ENCODE measurements around the gene ZBED5.

Gene ZBED5

DNA sequence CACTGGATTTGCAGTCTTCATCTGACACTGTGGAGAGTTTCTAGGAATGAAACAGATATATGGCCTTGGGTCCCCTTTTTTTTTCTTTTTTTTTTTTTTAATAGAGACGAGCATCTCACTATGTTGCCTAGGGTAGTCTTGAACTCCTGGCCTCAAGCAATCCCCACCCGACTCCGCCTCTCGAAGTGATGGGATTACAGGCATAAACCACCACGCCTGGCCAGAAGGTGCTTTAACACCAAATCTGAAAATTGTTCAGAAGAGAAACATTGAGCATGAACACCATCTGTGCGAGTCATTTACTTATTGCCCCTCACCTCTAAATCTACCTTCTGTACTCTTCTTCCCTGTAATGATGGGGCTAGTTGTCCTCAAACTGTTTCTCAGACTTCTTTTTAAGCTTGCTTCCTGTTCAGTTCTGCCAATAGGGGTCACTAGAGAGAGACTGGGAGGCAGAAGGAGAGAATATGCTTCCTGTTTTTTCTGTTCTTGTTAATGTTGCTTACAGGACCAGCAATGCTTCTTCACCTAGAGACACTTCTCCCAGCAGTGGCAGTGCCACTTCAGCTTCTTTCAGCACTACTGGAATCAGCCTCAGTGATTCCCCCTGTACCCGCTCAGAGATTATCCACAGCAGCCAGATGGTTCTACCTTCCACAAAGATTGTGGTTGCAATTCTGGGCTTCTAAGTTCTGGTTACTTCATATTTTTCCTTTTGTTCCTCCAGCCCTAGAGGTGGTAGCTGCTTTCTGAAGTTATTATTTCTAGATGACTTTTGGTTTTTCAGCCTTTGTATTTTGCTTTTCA, 20.8 kb upstream of the ZBED5 start:
- DNase-seq (ENCODE audit: low spot score): peak; percentile 68

DNA sequence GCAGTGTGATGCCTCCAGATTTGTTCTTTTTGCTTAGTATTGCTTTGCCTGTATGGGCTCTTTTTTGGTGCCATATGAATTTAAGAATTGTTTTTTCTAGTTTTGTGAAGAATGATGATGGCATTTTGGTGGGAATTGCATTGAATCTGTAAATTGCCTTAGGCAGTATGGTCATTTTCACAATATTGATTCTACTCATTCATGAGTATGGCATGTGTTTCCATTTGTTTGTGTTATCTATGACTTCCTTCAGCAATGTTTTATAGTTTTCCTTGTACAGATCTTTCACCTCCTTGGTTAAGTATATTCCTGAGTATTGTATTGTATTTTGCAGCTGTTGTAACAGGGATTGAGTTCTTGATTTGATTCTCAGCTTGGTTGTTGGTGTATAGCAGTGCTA, 18.3 kb upstream of the ZBED5 start:
- no peak for DNase-seq (ENCODE audit: low spot score)

DNA sequence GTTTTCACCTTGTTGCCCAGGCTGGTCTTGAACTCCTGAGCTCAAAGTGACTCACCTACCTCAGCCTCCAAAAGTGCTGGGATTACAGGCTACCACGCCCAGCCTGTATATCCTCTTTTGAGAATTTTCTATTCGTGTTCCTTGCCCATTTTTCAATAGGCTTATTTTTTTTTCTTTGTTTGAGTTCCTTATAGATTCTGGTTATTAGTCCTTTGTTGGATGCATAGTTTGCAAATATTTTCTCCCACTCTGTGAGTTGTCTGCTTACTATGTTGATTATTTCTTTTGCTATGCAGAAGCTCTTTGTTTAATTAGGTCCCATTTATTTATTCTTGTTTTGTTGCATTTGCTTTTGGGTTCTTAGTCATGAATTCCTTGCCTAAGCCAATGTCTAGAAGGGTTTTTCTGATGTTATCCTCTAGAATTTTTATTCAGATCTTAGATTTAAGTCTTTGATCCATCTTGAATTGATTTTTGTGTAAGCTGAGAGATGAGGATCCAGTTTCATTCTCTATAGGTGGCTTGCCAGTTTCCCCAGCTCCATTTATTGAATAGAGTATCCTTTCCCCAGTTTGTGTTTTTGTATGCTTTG, 17.7 kb upstream of the ZBED5 start:
- no peak for DNase-seq (ENCODE audit: low spot score)

DNA sequence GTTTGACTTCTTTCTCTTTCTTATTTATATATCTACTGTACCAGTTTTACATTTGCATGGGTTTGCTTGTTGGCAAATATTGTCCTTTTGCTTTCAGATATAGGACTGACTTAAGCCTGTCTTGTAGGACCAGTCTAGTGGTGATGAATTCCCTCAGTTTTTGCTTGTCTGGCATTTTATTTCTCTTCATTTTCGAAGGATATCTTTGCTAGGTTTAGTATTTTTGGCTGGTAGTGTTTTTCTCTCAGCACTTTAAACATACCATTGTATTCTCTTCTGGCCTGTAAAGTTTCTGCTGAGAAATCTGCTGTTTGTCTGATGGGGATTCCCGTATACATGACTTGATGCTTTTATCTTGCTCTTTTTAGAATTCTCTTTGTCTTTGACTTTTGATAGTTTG, 14.2 kb upstream of the ZBED5 start:
- no peak for DNase-seq (ENCODE audit: low spot score)

DNA sequence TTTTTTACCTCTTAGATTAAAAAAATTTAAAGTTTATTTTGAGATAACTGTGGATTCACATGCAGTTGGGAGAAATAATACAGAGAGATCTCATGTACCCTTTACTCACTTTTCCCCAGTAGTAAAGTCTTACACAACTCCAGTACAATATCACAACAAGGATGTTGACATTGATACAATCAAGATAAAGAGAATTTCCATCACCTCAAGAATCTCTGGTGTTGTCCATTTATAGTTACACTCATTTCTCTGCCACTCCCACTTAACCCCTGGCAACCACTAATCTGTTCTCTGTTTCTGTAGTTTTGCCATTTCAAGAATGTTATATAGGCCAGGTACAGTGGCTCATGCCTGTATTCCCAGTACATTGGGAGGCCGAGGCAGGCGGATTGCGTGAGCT, 10.5 kb upstream of the ZBED5 start:
- DNase-seq (ENCODE audit: low spot score): no peak

DNA sequence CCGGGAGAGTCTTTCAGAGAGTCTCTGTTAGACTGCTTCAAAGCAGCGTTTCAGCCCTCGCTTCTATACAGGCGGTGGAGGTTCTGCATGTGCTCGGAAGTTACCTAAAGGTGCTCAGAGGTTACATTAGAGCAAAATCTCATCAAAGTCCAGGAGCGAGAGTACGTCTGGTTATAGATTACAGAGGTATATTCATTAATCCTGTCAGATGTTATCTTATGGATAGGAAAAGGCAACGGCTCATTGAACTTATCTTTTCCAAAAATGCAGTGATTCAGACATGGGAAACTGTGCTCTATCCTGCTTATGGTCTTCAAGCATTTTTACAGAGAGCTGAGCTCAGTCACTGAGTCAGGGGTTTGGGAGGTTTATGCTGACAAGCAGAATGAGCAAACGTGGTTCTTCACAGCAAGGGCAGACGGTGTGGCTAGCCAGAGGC, 9.1 kb upstream of the ZBED5 start:
- no peak for DNase-seq (ENCODE audit: low spot score)

DNA sequence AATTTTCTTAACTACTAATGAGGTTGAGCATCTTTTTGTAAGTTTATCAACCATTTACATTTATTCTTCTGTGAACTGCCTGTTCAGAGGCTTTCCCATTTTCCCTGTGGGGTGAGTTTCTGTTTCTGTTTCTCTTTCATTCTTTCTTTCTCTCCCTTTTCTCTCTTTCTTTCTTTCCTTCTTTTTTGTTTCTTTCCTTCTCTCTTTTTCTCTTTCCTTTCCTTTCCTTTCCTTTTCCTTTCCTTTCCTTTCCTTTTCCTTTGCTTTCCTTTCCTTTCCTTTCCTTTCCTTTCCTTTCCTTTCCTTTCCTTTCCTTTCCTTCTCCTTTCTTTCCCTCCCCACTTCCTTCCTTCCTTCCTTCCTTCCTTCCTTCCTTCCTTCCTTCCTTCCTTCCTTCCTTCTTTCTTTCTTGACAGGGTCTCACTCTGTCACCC, 8.0 kb upstream of the ZBED5 start:
- DNase-seq (ENCODE audit: low spot score): no peak

DNA sequence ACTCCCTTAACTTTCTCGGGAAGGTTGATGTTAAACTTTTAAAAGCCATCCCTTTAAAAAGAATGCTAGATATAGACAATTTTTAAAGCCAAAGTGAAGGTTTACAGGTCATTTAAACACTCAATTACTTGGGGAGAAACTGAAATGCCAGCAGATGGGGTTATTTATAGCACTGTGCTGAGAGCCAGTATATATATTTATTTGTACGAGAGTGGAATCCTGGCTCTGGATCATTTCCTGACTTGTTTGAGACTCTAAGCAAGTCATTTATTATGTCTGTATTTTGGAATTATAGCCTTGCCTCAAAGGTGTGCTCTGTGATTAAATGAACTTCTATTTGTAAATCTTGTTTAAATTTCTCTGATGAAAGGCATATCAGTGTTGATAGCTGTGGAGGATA, 6.8 kb upstream of the ZBED5 start:
- DNase-seq (ENCODE audit: low spot score): no peak

DNA sequence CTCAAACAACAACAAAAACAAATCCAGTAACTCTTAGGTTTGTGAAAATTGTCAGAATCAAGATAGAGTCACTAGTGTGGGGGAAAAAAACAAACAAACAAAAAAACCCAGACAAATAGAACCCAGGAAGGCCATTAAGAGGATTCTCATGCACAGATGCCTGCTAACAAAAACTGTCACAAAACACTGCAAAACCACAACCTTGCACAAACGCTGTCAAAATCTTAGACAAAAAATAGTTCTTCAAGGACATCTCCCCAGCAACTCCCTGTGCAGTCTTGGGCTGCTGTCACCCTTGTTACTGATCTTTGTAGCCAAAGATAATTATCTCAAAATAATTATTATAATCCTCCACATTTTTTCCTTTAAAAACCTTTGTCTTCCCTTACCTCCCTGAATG, 4.6 kb upstream of the ZBED5 start:
- no peak for DNase-seq (ENCODE audit: low spot score)

DNA sequence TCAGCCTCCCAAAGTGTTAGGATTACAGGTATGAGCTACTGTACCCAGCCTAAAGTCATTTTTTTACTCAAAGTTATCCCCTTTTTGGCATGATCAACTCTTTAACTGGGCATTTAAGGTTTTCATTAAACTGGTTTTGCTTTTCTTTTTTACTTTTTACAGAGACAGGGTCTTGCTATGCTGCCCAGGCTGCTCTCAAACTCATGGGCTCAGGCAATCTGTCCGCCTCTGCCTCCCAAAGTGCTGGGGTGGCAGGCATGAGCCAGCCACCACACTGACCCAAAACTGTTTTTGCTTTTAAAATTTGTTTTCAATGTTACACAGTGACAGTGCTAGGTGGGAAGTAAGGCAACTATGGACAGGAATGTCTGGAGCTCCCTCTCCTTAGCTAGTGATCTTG, 3.9 kb upstream of the ZBED5 start:
- no peak for DNase-seq (ENCODE audit: low spot score)

DNA sequence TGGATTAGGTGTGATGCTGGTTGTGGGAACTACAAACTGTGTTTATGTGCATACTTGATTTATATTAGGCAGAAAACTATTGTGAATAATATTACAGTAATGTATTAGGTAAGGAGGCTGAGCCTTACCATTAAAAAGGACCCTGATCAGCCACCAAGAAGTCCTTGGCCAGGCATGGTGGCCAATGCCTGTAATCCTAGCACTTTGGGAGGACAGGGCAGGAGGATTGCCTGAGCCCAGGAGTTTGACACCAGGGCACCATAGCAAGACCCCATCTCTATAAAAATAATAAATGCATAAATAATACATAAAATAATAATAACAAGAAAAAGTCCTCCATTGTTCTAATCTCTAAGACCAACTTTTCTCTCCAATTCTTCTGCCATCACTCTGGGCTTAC, 3.2 kb upstream of the ZBED5 start:
- DNase-seq (ENCODE audit: low spot score): no peak

DNA sequence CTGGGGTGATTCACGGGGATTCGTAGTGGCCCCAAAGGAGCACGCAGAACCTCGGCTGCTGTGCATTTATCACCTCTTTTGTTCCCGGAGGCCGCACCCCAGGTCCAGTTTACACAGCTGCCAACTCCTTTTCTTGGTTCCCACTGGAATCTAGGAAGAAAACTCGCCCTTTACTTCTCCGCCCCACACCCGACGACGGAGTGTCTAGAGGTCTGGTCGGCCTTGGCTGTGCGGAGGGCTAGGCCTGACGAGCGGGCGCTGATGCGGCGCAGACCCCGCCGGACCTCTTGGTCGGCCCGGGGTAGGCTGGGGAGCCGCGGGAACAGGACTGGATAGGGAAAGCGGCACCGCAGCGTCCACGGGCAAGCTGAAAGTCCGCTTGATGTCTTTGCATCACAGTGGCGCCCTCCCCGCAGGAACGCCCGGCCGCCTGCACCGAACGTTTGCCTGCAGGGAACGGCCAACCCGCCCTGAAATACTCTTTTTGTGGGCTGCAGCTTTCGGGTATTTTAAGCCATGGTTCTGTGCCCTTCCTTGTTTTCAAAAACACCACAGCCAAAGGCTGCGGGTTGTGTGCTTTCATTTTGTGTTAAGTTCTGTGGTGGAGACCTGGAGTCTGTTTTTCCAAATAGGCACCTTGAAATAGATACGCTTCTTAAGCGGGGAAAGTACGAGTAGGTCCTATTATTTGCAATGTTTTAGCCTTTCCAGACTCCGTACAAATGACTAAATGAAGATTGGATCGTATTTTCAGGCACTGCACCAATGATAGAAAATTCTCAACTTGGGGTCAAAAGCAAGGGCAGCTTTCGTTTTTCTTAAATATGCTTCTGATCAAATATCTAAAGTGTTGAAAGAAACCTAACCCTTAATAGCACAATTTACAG, 829 bp upstream of the ZBED5 start:
- peak; percentile 56 for DNase-seq (ENCODE audit: low spot score)

DNA sequence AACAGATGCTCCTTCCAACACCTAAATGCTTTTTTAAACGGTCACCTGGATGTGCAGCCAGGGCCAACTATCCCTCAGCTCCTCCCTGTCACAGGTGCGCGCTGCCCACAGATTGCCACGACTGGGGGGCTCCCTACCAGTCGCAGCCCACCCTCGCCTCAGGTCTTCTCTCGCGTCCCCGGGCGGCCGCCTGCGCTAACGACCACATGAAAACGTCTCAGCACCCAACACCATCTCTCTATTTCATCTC, 469 bp downstream of the ZBED5 start:
- DNase-seq (ENCODE audit: low spot score): no peak

DNA sequence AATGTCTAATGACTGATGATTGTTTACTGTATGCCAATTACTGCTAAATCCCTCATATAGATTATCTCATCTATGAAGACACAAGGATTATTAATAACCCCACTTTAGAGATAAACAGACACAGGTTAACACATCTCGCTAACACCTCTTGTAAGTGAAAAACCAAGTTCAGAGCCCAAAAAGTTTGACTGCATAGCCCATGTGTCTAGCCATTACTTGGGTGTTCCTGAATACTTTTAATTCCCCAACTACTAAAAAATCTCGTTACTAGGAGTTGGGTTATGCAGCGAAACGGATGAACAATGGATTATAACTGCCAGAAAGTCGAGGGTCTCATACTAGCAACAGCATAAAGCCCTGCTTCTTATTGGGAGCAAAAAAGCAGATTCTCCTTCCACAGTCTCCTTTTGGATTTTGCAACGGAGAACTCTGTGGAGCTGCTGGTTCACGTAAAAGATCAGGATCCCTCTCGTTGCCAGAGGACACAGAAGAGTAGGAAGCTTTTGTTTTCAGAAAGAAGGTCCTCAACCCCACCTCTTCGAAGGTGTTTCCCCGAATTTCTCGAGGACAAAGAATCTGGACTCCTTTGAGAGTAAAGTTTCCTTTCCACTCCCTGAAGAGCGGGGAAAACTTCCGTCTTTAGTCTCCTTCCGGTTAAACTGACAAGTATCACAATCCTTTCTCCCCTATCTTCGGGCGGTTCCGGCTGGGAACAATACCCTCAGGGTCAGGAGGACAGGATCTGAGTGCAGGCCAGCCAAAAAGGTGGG, 979 bp downstream of the ZBED5 start:
- DNase-seq (ENCODE audit: low spot score): peak; percentile 37

DNA sequence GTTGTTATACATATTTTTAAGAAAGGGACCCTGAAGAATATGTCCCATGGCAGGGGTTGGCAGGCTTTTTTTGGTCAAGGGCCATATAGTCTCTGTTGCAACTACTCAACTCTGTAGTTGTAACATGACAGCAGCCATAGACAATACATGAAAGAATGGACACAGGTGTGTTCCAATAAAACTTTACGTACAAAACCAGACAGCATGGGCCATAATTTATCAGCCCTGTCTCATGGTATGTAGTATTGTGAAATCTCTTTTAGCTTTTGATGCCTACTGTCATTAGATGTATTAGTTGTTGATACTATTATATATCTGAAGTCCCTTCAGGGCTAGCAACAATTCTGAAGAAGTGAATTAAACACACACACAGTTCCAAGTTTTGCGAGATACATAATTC, 2.6 kb downstream of the ZBED5 start:
- DNase-seq (ENCODE audit: low spot score): no peak

DNA sequence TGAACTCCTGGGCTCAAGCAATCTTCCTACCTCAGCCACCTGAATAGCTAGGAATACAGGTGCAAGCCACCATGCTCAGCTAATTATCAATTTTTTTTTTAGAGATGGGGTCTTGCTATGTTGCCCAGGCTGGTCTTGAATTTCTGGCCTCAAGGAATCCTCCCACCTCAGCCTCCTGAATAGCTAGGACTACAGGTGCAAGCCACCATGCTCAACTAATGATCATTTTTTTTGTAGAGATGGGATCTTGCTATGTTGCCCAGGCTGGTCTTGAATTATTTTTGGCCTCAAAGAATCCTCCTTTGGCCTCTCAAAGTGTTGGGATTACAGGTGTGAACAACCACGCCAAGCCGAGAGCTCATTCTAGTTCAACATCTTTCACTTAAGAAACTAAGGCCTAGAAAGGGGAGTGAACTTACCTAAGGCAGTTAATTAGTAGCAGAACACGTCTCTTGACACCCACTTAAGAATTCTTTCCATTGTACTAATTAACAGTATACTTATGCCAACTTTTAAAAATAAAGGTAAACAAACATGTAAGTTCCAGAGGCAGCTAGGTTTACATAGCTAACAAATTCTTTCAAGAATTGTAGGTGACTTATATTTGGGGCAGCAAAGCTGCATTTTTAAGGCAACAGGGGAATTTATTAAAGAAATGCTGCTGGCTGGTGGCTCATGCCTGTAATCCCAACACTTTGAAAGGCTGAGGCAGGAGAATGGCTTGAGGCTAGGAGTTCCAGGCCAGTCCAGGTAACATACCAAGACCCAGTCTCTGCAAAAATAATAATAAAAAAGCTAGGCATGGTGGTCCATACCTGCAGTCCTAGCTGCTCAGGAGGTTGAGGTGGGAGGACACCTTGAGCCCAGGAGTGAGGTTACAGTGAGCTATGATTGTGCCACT, 9.6 kb downstream of the ZBED5 start:
- no peak for DNase-seq (ENCODE audit: low spot score)

DNA sequence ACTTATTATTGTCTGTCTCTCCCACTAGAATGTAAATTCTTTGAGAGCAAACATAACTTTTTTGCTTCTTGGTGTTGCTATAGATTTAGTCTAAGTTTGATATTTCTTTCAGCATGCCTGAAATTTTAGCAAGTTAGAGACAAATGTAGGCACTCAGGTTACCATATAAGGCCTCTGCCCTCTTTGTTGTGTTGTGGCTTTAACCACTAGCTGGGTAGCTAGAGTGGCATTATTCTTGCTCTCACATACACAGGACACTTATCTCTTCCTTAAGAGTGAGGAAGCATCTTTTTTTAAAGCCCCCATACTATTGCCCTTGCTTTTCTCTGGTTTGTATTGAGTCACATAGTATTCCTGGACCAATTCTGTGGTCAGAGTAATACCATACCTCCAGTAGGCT, 11.2 kb downstream of the ZBED5 start:
- DNase-seq (ENCODE audit: low spot score): no peak

DNA sequence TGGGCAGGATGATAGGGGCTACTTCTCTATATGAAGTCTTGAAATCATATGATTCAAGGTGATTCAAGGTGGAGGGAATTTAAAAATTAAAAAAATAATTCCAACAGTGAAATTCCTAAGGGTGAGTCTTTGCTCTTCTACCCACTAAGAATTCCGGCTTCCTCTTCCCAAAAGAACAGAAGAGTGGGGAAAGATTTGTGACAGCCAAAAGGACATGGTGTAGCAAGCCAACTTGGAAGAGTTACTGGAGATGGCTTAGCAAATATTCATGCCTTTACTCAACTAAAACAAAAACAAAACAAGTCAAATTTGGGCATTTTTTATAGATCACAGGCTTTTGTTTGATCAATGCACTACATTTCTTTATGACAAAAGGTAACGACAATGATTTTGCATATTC, 12.3 kb downstream of the ZBED5 start:
- no peak for DNase-seq (ENCODE audit: low spot score)

DNA sequence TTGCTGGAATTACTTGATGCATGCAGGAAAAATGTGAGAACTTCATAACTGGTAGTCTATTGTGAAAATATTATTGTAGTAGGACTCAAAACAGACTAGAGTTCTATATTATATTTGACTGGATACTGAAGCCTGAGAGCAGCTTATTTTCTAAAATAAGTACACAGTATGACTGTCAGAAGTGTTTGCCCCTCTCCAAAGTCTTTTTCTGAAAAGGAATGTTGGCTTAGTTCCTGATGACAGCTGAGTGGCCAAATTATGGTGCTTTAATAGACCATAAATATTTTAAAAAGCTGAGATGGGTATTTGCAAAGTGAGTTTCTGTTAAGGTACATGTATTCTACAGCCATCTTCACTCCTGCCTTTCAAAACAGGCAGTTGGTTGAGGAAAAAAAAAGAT, 13.1 kb downstream of the ZBED5 start:
- no peak for DNase-seq (ENCODE audit: low spot score)

DNA sequence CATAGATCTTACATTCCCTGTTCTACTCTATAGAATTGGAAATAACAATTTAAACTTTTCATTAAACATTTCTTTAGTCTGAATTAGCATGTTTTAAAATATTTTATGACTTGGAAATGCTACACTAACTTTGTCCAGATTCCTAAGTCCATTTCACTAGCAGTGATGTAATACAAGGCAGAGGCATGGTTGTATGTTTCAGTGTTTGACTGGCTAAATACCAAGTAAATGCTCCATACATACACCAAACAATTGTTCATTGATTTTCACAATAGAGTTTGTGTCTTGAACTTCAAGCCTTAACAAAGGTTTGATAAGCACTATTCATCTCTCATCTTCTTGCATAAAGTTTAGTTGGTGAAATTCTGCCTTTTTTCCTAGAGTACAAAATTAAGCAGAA, 13.5 kb downstream of the ZBED5 start:
- no peak for DNase-seq (ENCODE audit: low spot score)

DNA sequence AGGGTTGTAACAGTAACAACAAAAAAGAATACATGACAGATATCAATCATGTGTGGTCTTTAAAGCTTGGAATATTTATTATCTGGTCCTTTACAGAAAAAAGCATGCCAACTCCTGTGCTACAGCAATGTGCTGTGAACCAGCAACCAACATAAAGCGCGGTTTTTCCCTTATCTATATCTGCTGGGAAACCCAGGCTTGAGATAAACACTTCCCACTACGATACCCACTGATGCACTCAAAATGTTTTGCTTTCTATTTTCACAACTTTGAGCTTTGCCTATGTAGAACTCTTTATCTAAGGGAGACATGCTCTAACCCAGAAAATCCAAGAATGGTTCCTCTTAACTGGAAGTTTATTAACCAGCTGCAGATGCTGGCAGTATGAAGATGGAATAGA, 19.0 kb downstream of the ZBED5 start:
- DNase-seq (ENCODE audit: low spot score): no peak

All from iPS-NIHi11 (cell line).